Measurements from ENCODE around the gene MYEOV.

The MYEOV gene

GRCh38 chr11:69286374-69287371, 7.3 kb upstream of the MYEOV start:
- DNase-seq (ENCODE audit: low read depth) = no peak

GRCh38 chr11:69287968-69288882, 5.7 kb upstream of the MYEOV start:
- no peak for DNase-seq (ENCODE audit: low read depth)

GRCh38 chr11:69288883-69289242, 5.1 kb upstream of the MYEOV start:
- DNase-seq (ENCODE audit: low read depth) = no peak

- DNase-seq (ENCODE audit: low read depth) = no peak
Measured at GRCh38 chr11:69290806-69291205, 3.1 kb upstream of the MYEOV start.

- DNase-seq (ENCODE audit: low read depth) = no peak
Measured at GRCh38 chr11:69291459-69292110, 2.4 kb upstream of the MYEOV start.

- peak; percentile 29 for DNase-seq (ENCODE audit: low read depth)
Measured at GRCh38 chr11:69292221-69292648, 1.7 kb upstream of the MYEOV start.

GRCh38 chr11:69293087-69293486, 868 bp upstream of the MYEOV start:
- no peak for DNase-seq (ENCODE audit: low read depth)

- DNase-seq (ENCODE audit: low read depth) = no peak
Measured at GRCh38 chr11:69294571-69295078, 670 bp downstream of the MYEOV start.

GRCh38 chr11:69295079-69295994, 1.4 kb downstream of the MYEOV start:
- no peak for DNase-seq (ENCODE audit: low read depth)

GRCh38 chr11:69295995-69296889, 2.3 kb downstream of the MYEOV start:
- DNase-seq (ENCODE audit: low read depth) = no peak

GRCh38 chr11:69296890-69297786, 3.2 kb downstream of the MYEOV start:
- DNase-seq (ENCODE audit: low read depth) = peak; percentile 86

- DNase-seq (ENCODE audit: low read depth) = no peak
Measured at GRCh38 chr11:69297787-69298266, 3.9 kb downstream of the MYEOV start.

GRCh38 chr11:69298267-69299022, 4.5 kb downstream of the MYEOV start:
- DNase-seq (ENCODE audit: low read depth) = no peak

- no peak for DNase-seq (ENCODE audit: low read depth)
Measured at GRCh38 chr11:69299023-69299461, 5.1 kb downstream of the MYEOV start.

- no peak for DNase-seq (ENCODE audit: low read depth)
Measured at GRCh38 chr11:69299572-69299971, 5.6 kb downstream of the MYEOV start.

GRCh38 chr11:69300120-69301060, 6.4 kb downstream of the MYEOV start:
- no peak for DNase-seq (ENCODE audit: low read depth)

GRCh38 chr11:69301081-69301454, 7.1 kb downstream of the MYEOV start:
- no peak for DNase-seq (ENCODE audit: low read depth)
